Right kidney (tissue), 1 donor: ENCODE measurements around the gene KANK4.

ENCODE experiments used
- DNase-seq: peaks from one replicate; pipeline ENCODE4 v3.0.0-alpha.2; 2016

KANK4 gene

GRCh38 chr1:62337706-62338631 is 18.7 kb upstream of the KANK4 start:
- peak; percentile 71 for DNase-seq

- DNase-seq, result peak; percentile 51
These were observed 17.9 kb upstream of the KANK4 start for GRCh38 chr1:62336995-62337705.

GRCh38 chr1:62336638-62336994 is 17.4 kb upstream of the KANK4 start:
- DNase-seq, result peak; percentile 31

- DNase-seq, result no peak
These were observed 16.4 kb upstream of the KANK4 start for GRCh38 chr1:62335656-62336055.

GRCh38 chr1:62334434-62334985 is 15.3 kb upstream of the KANK4 start:
- DNase-seq, result no peak

- DNase-seq, result no peak
These were observed 14.2 kb upstream of the KANK4 start for GRCh38 chr1:62333441-62333840.

GRCh38 chr1:62327360-62328055 is 8.3 kb upstream of the KANK4 start:
- no peak for DNase-seq

GRCh38 chr1:62325681-62326080 is 6.4 kb upstream of the KANK4 start:
- no peak for DNase-seq

GRCh38 chr1:62325081-62325480 is 5.8 kb upstream of the KANK4 start:
- no peak for DNase-seq

- no peak for DNase-seq
These were observed 2.2 kb upstream of the KANK4 start for GRCh38 chr1:62321446-62321845.

- DNase-seq, result no peak
These were observed 896 bp downstream of the KANK4 start for GRCh38 chr1:62318320-62318755.

- DNase-seq, result no peak
These were observed 2.0 kb downstream of the KANK4 start for GRCh38 chr1:62317021-62317768.

- no peak for DNase-seq
These were observed 3.1 kb downstream of the KANK4 start for GRCh38 chr1:62316135-62316534.

- DNase-seq, result no peak
These were observed 3.8 kb downstream of the KANK4 start for GRCh38 chr1:62315387-62315786.

- no peak for DNase-seq
These were observed 4.5 kb downstream of the KANK4 start for GRCh38 chr1:62314454-62315350.

GRCh38 chr1:62312698-62313097 is 6.5 kb downstream of the KANK4 start:
- no peak for DNase-seq

- DNase-seq, result no peak
These were observed 7.7 kb downstream of the KANK4 start for GRCh38 chr1:62311473-62311943.

- no peak for DNase-seq
These were observed 9.3 kb downstream of the KANK4 start for GRCh38 chr1:62309906-62310305.

- no peak for DNase-seq
These were observed 10.6 kb downstream of the KANK4 start for GRCh38 chr1:62308606-62309005.

- DNase-seq, result no peak
These were observed 11.2 kb downstream of the KANK4 start for GRCh38 chr1:62307895-62308492.
